Posterior vena cava (tissue), 2 donors: ENCODE data around the gene ABHD12. TPM values are rescaled to one million over a fixed set of nuclear protein-coding genes. Genes with fewer than 3 reads are reported as not detected.
A peak's percentile ranks its signal among the peaks of the same experiment; 100 is the strongest.

Experiments used
- DNase-seq: peaks from one replicate; pipeline ENCODE4 v3.0.0-alpha.2; 2020; ENCODE audit warnings: low spot score
- intact Hi-C, 2 donors: fragments of 100-400 bp; cut with DNase I; formaldehyde crosslinking; loops; one replicate each; pipeline versions ENCODE4 v1.14.1 to v1.14.2; 2022 to 2023
- total RNA-seq, 2 donors: library from RNA; stranded (reverse); fragmentation: NEBNext Ultra II Directional; extraction: Animal tissue kit (Norgen Biotek cat#: 25700); gene quantifications; one replicate each; pipeline ENCODE4 v1.2.1, GENCODE V29; 2021
- donor health status: DM: yes; HTN: yes; CAD: no.
- donor health status: DM: yes; HTN: yes; CAD: no.

ABHD12 gene
- total RNA-seq, 2 donors from 2014 or later: 29.3 to 32.7 TPM

DNA sequence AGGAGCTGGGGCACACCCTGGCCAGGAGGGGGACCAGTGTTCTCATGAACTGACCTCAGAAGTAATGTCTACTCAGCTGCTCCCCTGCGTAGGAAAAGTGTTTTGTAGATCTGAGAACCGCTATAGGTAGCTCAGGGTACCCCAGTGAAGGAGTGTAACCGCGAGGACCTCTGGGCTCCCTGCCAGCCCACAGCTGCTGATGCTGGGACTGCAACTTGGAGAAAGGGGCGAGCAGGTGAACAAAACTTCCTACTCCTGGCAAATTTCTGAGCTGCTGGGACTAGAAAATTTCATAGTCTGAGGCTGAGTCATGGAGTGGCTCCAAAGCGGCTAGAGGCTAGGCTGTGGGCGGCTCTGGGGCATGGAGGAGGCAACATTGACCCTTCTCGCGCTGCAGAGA lies 90.8 kb downstream of the ABHD12 start:
- intact Hi-C loops: loop anchor here in 1 of 2 donors (5.0 to 10.0 kb wide), 2 partner anchors 92 to 105 kb away; partner anchors contain the start of genes ABHD12 and ENTPD6
- no peak for DNase-seq

DNA sequence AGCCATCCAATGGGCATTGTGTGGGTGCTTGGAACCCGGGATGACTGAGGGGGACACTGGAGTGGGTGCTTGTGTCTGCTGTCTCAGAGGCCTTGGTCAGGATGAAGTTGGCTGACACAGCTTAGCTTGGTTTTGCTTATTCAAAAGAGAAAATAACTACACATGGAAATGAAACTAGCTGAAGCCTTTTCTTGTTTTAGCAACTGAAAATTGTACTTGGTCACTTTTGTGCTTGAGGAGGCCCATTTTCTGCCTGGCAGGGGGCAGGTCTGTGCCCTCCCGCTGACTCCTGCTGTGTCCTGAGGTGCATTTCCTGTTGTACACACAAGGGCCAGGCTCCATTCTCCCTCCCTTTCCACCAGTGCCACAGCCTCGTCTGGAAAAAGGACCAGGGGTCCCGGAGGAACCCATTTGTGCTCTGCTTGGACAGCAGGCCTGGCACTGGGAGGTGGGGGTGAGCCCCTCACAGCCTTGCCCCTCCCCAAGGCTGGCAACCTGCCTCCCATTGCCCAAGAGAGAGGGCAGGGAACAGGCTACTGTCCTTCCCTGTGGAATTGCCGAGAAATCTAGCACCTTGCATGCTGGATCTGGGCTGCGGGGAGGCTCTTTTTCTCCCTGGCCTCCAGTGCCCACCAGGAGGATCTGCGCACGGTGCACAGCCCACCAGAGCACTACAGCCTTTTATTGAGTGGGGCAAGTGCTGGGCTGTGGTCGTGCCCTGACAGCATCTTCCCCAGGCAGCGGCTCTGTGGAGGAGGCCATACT lies 93.3 kb downstream of the ABHD12 start:
- intact Hi-C loops: loop anchor here in 1 of 2 donors (10.0 kb wide), 1 partner anchor 103 kb away; the partner anchor contains the start of gene ENTPD6
- DNase-seq: no peak

DNA sequence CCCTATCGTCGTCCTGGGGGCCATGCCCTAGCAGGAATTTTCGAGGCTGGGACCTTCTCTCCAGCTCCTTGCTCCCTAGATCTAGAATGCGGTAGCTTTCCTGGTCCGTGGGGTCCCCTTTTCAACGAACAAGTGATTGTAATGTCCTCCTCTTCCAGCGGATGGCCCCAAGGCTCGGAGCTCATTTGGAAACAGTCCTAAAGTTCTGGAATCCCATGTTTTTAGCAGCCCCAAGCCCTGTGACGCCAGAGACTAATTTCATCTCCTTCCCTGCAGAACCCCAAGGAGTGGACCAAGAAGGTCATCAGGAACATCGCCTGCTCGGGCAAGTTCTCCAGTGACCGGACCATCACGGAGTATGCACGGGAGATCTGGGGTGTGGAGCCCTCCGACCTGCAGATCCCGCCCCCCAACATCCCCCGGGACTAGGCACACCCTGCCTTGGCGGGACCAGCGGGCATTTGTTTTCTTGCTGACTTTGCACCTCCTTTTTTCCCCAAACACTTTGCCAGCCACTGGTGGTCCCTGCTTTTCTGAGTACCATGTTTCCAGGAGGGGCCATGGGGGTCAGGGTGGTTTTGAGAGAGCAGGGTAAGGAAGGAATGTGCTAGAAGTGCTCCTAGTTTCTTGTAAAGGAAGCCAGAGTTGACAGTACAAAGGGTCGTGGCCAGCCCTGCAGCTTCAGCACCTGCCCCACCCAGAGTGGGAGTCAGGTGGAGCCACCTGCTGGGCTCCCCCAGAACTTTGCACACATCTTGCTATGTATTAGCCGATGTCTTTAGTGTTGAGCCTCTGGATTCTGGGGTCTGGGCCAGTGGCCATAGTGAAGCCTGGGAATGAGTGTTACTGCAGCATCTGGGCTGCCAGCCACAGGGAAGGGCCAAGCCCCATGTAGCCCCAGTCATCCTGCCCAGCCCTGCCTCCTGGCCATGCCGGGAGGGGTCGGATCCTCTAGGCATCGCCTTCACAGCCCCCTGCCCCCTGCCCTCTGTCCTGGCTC lies 94.2 kb downstream of the ABHD12 start:
- no peak for DNase-seq
- intact Hi-C loops: loop anchor here in 1 of 2 donors (10.0 kb wide), 1 partner anchor 102 kb away; the partner anchor contains the start of gene ENTPD6

DNA sequence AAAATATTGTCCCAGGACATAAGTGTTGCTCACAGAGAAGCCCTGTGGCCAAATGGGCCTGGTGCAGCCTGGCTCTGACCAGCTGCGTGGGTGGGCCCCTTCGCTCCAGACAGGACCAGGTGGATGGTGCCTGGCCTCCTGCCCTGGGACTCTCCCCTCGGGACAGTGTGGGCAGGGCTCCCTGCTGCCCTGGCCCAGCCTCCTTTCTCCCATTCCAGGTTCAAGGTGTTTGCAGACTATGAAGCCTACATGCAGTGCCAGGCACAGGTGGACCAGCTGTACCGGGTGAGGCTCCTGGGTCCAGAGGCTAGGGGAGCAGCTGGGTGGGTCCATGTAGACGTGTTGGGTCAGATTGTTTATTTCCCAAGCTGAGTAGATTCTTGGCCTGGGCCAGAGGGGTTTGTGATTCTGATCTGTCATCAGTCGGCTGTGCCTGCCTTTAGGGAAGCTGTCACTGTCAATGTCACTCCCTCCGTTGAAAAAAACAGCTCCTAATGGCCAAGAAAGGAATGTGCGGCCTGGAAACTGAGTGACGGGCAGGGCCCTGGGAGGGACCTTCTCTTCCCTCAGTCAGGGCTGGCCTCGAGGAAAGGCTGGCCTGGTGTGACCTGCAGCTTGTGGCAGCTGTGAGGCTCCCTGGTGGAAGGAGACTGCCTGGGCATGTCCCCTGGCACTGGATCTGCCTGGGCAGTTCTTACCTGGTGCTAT lies 95.1 kb downstream of the ABHD12 start:
- intact Hi-C loops: loop anchor here (2.0 to 10.0 kb wide), 2 partner anchors 13 to 101 kb away; partner anchors contain the start of gene ENTPD6 (in 1 of the 2)
- no peak for DNase-seq

DNA sequence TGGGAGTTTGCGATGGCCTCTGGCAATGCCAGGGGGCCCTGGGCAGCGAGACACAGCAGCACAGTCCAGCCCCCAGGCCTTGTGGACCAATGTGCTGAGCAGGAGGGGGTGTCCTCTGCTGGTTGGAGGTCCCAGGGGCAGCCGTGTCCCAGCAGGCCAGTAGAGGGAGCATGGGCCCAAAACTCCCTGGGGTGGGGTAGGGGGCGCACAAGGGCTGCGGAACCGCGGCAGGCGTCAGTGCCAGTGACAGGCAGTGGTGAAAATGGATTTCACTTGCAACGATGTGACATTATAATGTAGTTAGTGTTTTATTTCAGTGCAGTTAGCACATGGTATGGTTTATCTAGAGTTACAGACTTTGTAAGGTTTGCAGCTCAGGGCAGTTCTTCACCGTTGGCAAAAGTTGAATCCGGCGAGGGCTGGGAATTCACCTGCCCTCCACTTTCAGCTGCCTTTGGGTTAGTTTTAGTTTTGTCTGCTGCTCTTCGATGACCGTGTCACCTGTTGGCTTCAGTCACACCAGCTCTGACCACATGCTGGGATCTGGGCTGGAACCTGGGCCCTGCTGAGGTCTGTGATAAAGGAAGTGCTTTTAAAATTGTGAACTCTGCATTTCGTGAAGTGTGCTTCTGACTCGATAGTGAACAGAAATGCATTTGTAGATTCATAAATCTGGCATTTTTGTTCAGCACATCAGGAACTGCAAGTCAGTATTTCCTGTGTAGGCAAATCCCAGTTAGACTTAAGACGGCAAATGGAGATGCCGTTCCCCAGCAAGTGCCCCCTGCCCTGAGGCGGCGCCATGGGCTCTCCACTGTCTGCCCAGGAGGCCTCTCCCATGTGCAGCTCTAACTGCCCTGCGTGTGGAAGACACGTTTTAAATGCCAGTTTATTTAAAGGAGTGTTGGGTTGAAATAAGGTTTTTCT lies 95.9 kb downstream of the ABHD12 start:
- intact Hi-C loops: loop anchor here (2.0 to 10.0 kb wide), 2 partner anchors 14 to 100 kb away; partner anchors contain the start of gene ENTPD6 (in 1 of the 2)
- DNase-seq: no peak

DNA sequence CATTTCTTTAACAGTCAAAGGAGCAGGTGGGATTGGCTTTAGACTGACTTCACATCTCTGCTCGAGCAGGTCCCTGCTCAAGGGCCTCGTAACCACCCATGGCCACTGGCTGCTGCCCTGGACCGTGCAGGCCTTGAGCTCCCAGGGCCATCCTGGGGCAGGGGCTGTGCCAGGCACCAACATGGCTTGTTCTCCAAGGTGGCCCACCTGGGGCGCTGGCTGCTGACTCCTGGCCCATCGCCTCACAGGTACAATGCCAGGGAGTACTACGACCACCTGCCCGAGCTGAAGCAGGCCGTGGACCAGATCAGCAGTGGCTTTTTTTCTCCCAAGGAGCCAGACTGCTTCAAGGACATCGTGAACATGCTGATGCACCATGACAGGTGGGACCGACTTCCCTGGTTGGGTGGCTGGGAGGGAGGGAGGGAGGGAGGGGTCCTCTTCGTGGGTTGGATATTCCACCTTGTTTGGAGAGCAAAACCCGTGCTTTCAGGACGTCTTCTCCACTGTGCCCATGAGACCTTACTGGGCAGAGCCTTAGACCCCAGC lies 96.7 kb downstream of the ABHD12 start:
- DNase-seq: no peak
- intact Hi-C loops: loop anchor here (2.0 to 10.0 kb wide), 2 partner anchors 15 to 99 kb away; partner anchors contain the start of gene ENTPD6 (in 1 of the 2)

DNA sequence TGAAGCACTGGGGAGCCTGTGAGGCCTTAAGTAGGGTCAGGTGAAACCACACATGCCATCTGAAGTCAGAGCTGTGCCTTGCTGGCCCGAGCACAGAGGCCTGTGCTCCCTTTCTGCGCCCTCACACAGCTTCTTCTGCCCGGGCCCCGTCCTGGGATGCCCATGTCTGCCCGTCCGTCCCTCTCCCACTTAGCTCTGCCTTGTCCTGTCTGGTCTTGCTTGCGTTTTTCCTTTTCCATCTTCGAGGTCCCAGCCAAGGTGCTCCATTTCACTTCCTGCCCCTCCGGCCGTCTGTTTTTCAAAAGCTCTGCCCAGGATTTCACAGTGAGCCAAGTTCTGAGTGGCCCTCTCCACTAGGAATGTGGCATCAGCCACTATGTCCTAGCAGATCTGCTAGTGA lies 97.1 kb downstream of the ABHD12 start:
- intact Hi-C loops: loop anchor here in 1 of 2 donors (10.0 kb wide), 1 partner anchor 99 kb away; the partner anchor contains the start of gene ENTPD6
- DNase-seq: no peak

DNA sequence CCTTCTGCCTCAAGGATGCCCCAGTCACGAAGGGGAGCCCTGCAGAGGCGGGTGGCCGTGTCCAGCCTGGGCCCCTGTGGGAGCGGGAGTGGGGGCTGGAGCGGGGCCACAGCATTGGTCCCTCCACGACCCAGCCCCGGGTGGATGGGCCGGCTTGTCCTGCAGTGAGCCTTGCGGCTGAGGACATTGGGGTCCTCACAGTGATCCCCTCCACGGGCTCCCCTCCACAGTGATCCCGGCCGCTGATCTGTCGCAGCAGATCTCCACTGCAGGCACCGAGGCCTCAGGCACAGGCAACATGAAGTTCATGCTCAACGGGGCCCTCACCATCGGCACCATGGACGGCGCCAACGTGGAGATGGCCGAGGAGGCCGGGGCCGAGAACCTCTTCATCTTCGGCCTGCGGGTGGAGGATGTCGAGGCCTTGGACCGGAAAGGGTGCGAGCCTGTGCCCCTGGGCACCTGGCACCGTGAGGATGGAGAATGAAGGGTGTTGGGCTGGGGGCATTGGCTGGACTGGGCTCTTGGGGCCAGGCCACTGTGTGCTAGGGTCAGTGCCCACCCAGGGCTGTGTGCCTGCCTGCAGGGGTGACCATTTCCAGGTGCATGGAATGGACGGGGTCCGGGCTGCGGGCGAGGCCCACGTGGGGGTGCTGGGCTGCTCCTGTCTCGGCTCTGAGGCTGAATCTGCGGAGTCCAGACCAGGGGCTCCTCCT lies 98.3 kb downstream of the ABHD12 start:
- DNase-seq: no peak
- intact Hi-C loops: loop anchor here in 1 of 2 donors (10.0 kb wide), 1 partner anchor 98 kb away; the partner anchor contains the start of gene ENTPD6

DNA sequence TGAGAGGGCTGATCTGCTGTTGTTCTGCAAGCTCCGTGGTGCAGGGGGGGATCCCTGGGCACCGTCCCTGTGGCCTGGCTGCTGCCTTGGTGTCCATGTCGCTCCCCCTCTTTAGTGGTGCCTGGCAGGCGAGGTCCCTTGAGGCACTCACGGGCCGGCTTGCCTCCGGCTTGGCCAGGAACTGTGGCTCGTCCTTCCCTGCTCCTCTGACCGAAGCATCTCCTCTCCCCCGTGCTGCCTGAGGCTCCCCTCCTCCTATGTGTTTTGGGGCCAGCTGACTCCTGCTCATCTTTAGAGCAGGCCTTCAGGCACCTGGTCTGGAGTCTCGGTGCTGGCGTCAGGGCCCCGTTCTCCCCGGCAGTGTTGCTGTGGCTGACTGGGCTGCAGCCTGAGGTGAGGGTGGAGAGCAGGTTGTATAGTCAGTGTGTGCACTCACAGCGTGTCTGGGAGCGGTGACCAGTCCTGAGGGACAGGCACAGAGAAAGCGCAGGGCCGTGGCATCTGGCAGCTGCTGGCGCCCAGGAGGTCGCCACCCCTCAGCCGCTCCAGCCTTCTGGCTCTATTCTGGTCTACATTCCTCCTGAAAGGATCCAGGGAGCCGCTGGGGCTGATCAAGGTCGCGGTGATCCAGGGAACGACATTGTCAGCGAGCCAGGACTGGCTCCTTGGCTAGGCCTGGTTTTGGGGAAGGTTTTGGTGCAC lies 99.1 kb downstream of the ABHD12 start:
- intact Hi-C loops: loop anchor here in 1 of 2 donors (10.0 kb wide), 1 partner anchor 97 kb away; the partner anchor contains the start of gene ENTPD6
- no peak for DNase-seq

DNA sequence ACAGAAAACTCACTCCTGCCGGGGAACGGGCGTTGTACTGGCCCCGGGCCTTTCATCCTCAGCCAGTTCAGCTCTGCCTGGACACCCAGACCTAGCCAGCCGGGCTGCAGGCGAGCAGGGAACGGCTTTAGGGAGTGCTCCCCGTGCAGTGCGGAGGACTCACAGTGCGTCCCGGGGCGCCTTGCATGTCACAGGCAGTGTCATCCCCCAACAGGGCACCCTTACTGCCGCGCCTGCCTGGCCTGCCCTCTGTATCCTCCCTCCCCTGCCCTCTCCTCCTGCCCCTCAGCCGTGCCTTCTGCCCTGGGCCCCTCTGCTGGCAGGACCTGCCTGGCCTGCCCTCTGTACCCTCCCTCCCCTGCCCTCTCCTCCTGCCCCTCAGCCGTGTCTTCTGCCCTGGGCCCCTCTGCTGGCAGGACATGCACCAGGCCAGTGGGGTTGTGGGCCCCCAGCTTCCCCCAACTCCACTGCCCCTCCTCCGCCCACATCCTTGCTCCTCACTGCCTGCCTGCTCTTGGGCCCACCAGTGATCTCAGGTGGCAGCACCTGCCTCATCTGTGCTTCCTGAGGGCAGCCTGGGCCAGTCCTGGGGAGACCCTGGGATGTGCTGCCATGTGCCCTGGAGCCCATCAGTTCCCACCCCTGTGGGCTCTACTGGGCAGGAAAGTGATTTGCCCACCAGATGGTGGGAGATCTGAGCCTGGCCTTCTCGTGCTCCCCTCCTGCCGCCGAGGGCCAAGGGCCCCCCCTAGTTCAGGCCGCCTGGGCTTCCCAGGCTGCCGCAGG lies 99.8 kb downstream of the ABHD12 start:
- DNase-seq: no peak
- intact Hi-C loops: loop anchor here in 1 of 2 donors (10.0 kb wide), 1 partner anchor 96 kb away; the partner anchor contains the start of gene ENTPD6

DNA sequence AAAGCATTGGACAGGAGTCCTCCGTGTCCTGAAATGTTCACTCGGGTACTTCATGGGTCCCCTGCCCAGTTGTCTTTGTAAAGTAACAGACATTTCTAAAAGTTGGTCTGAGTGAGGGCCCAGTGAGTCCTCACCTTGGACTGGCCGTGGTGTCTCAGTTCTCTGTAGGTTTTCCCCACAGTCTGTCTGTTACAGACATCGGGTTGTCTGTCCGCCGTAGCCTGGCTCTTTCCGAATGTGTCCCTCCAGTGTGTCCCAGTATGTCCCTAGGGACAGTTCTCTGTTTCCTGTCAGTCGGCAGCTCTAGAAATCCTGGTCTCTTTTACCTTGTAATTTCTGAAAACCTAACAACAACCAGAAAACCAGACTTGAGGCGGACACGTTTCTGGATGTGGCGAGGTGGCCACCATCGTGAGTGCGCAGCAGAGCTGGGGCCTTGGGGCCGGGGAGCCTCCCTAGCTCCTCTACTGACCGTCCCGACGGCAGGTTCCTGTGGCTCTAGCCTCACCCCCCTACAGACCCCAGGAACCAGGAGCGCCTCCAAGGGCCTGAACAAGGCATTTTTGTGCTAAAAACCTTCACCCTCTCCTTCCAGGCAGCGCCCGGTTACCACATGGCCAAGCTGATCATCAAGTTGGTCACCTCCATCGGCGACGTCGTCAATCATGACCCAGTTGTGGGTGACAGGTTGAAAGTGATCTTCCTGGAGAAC lies 100.6 kb downstream of the ABHD12 start:
- intact Hi-C loops: loop anchor here in 1 of 2 donors (10.0 kb wide), 1 partner anchor 95 kb away; the partner anchor contains the start of gene ENTPD6
- peak; percentile 65 for DNase-seq

DNA sequence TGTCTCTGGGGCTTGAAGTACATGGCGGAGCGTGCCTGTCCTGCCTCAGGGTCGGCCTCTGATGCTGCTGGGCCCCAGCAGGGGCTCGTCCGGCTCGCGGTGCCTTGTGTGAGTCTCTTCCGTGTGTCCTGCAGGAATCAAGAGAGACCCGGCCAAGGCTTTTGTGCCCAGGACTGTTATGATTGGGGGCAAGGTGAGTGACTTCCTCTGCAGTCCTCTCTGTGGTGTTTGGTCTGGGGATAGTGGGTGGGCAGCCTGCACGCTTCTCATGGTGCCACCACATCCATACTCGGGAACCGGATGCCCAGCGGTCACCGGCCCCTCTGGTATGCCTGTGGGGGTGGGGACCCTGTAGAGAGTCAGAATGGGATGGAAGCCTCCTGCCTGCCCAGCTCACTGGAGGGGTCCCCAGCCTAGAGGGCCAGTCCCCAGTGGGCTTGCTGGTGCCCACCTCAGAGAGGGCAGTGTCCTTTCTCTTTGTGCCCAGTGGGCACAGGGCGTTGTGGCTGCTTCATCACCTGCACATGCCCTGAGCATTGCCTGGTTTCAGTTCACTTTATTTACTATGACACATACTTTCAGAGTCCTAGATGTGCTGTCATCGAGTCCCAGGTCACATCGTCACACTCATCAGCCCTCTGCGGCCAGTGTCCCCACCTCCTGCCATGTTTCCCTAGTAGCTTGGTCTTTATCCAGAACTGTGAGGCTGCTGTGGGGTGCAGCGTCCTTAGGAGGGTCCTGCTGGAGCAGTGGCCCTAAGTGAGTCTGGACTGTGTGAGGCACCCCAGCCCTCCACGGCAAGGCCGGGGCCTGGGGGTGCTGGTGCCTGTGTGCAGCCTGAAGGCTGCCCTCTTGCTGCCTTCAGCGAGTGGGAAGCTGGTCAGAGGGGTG lies 102.1 kb downstream of the ABHD12 start:
- DNase-seq: peak; percentile 67
- intact Hi-C loops: no loop called here

DNA sequence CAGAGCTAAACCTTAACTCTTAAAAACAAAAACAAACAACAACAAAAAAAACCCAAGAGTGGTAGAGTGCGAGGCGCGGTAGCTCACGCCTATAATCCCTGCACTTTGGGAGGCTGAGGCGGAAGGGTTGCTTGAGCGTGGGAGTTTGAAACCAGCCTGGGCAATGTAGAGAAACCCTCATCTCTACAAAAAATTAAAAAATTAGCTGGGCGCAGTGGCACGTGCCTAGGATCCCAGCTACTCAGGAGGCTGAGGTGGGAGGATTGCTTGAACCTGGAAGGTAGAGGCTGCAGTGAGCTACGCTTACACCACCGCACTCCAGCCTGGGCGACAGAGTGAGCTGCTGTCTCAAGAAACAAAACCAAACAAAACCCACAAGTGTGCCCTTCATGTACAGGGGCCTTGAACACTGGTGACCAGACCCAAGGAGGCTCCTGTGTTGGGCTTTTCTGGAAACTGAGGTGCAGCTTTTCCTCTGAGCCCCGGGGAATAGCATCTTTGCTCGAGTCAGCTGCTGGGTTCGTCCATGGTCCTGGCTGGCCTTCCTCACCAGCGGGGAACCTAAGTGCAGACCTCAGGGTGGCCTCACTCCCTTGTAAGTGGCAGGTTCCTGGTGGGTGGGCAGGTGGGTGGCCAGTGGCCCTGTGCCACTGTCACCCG lies 102.9 kb downstream of the ABHD12 start:
- intact Hi-C loops: no loop called here
- peak; percentile 50 for DNase-seq
